ENCODE measurements around the gene NELFB.

The NELFB gene

GRCh38 chr9:137314561-137315560, 59.7 kb downstream of the NELFB start:
- peak; percentile 56 for DNase-seq (ENCODE audit: low spot score)

- DNase-seq (ENCODE audit: low spot score) = peak; percentile 73
Measured at GRCh38 chr9:137315581-137316011, 60.5 kb downstream of the NELFB start.

GRCh38 chr9:137316012-137316981, 61.2 kb downstream of the NELFB start:
- DNase-seq (ENCODE audit: low spot score) = peak; percentile 91

GRCh38 chr9:137317021-137317717, 62.0 kb downstream of the NELFB start:
- peak; percentile 17 for DNase-seq (ENCODE audit: low spot score)

- DNase-seq (ENCODE audit: low spot score) = peak; percentile 4
Measured at GRCh38 chr9:137317718-137318511, 62.8 kb downstream of the NELFB start.

GRCh38 chr9:137318602-137319001, 63.5 kb downstream of the NELFB start:
- peak; percentile 7 for DNase-seq (ENCODE audit: low spot score)

- peak; percentile 81 for DNase-seq (ENCODE audit: low spot score)
Measured at GRCh38 chr9:137319011-137319738, 64.0 kb downstream of the NELFB start.

- DNase-seq (ENCODE audit: low spot score) = peak; percentile 6
Measured at GRCh38 chr9:137319739-137320551, 64.8 kb downstream of the NELFB start.

GRCh38 chr9:137320555-137321384, 65.6 kb downstream of the NELFB start:
- DNase-seq (ENCODE audit: low spot score) = peak; percentile 57

GRCh38 chr9:137321726-137322361, 66.7 kb downstream of the NELFB start:
- DNase-seq (ENCODE audit: low spot score) = peak; percentile 7

Measured in iPS-NIHi11 (cell line).